Parietal lobe (tissue), 1 donor: ENCODE data around the gene ZFP42. TPM values are rescaled to one million over a fixed set of nuclear protein-coding genes. Genes with fewer than 3 reads are reported as not detected.

Experiments
- total RNA-seq: library from RNA; depleted of rRNA; stranded (reverse); fragments of >200 nt; gene quantifications from one replicate; pipeline ENCODE4 v1.2.3, GENCODE V29; 2014

ZFP42 gene
- not detected for total RNA-seq

DNA sequence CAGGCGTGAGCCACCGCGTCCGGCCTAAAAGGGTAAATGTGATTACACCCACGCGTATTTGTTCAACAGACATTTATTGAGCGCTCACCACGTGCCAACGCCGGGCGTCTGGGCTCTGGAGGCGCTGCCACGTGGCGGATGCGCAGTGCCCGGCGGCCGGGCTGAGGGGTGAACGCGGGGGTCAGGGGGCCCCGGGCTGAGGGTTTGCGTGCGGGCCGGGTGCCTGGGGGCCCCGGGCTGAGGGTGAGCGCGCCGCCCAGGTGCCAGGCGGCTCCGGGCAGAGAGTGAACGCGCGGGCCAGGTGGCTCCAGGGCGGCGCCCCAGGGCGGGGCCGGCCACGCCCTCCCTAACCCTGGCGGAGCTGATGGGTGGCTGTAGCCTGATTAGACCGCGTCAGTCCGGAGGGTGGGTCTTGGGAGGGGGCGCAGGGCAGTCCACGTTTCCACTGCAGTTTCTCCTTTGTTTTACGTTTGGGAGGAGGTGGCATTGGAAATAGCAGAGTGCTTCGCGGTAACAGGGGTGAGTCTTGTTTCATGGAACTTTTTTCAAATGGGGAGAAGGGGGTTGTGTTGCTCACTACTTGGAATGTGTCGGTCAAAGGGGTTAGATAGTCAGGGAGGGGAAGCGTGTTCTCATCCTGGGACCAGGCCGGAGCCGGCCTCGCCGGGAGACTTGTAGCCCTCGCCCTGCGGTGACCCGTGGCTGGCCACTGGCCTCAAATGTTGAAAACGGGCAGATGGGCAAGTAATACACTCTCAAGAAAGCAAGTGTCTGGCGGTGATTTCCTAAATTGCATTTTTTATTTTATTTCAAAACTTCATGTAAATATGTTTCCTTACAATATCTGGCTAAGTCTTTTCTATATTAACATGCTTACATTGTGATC lies at the start of gene ZFP42:
Gene ZFP42, plus strand, starts transcription at position 450 of the 886 bp plus-strand sequence. CDS start 7,037 bp downstream, outside the sequence.

Other genes with a start within 250 kb of the ZFP42 start
- gene TRIML2, start 113.8 kb downstream of the ZFP42 start, total RNA-seq = not detected
- not detected for gene TRIML1, start 143.7 kb downstream of the ZFP42 start, total RNA-seq